Fibroblast of pulmonary artery (primary cell): ENCODE measurements around the gene PTPN11.

Experiments used
- DNase-seq: peaks from one replicate; pipeline ENCODE4 v3.0.0-alpha.2; 2010; ENCODE audit warnings: low read depth
- H3K4me3 ChIP-seq: replicated peaks from 2 replicates; pipeline ENCODE4 v1.5.1; 2011; ENCODE audit warnings: low read depth, mild to moderate bottlenecking, control low read depth, low read length, moderate library complexity
- TF ChIP-seq, protein P1 (sequence below): IDR thresholded peaks from 2 replicates; pipeline ENCODE4 v1.5.1; 2011; ENCODE audit warnings: mild to moderate bottlenecking, control low read depth, low read length, inconsistent platforms; ENCODE audit errors: missing control alignments

PTPN11 gene

DNA sequence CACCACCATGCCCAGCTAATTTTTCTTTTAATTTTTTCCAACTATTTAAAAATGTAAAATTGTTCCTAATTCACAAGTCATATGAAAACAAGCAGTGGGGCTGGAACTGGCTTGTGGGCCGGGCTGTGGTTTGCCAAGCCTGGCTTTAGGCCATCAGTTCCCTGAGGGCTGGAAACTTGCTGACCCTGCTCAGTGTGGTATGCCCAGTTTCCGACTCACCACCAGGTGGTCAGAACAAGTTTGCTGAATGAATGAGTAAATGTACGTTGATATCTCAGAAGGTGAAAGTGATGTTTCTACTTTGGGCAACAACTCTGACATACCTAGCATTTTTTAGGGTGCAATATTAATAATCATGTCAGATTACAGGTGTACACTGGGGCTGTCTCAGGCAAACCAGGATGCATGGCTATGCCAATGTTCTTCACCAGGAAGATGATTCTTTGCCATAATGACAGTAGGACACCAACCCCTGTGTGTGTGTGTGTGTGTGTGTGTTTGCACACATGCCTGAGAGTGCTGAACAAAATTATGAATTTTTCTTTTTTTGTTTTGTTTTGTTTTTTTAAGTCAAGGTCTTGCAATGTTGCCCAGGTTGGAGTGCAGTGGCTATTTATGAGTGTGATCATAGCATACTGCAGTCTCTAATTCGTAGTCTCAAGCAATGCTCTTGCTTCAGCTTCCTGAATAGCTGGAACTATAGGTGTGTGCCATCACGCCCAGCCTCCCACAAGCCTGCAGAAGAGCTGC is 106.1 kb downstream of the PTPN11 start:
- H3K4me3 ChIP-seq: no peak overlapping the region
- TF ChIP-seq, protein P1, sequence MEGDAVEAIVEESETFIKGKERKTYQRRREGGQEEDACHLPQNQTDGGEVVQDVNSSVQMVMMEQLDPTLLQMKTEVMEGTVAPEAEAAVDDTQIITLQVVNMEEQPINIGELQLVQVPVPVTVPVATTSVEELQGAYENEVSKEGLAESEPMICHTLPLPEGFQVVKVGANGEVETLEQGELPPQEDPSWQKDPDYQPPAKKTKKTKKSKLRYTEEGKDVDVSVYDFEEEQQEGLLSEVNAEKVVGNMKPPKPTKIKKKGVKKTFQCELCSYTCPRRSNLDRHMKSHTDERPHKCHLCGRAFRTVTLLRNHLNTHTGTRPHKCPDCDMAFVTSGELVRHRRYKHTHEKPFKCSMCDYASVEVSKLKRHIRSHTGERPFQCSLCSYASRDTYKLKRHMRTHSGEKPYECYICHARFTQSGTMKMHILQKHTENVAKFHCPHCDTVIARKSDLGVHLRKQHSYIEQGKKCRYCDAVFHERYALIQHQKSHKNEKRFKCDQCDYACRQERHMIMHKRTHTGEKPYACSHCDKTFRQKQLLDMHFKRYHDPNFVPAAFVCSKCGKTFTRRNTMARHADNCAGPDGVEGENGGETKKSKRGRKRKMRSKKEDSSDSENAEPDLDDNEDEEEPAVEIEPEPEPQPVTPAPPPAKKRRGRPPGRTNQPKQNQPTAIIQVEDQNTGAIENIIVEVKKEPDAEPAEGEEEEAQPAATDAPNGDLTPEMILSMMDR: no peak
- peak; percentile 21 for DNase-seq

DNA sequence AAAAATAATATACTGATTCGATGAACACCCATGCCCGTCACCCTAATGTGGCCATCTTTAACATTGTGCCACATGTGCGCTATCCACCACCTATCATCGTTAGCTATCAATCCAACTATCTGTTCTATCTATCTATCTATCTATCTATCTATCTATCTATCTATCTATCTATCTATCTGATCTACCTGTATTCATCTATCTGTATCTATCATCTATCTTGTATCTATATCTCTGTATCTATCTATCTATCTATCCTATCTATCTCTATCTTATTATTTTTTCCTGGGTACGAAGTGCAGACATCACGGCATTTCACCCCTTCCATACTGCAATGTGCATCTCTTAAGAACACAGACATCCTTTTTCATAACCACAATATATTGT is 106.7 kb downstream of the PTPN11 start:
- TF ChIP-seq, protein P1: no peak
- no peak for DNase-seq
- H3K4me3 ChIP-seq: no peak overlapping the region

DNA sequence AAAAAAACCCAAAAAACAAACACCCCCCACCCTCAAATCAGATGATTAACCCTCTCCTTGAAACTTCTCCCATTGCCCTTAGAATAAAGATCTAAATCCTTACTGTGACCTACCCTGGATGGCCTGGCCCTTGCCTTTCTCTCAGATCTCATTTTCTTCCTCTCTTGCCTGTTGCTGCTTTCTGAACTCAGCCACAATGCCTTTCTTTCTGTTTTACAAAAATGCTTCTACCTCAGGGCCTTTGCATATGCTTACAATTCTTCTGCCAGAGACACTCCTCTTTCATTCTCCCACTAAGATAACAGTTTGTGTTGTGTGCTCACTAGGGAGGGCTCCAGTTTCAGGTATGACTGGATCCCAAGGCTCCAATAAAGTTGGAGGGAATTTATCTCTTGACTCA is 108.3 kb downstream of the PTPN11 start:
- TF ChIP-seq, protein P1: no peak
- DNase-seq: no peak
- no peak overlapping the region for H3K4me3 ChIP-seq

DNA sequence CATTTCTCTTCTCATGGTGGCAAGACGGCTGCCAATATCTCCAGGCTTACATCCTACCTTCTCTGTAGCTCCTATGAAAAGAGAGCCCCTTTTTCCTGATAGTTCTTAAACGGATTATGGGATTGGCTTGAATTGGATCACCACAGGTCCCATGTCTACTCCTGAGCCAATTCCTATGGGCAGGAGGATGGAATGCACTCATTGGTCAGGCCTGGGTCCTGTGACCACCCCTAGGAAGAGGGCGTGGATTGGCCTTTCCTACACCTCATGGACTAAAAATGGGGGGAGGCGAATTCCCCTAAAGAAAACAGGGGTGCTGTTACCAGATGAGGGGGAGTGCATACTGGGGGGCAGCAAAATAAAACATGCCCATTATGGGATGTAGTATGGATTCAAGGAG is 108.8 kb downstream of the PTPN11 start:
- TF ChIP-seq, protein P1: no peak
- no peak overlapping the region for H3K4me3 ChIP-seq
- DNase-seq: no peak

DNA sequence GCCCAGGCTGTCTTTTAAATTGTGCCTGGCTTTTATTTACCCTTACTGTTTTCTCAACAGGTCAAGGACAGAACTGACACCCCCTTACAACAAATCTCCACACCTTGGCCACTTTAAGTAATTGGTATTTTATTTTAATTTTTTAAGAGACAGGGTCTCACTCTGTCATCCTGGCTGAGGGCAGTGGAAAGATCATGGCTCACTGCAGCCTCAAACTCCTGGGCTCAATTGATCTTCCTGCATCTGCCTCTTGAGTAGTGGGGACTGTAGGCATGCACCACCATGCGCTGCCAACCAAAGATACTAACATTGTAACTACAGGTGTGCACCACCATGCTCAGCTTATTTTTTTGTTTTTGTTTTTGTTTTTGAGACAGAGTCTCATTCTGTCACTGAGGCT is 109.8 kb downstream of the PTPN11 start:
- no peak for DNase-seq
- H3K4me3 ChIP-seq: no peak overlapping the region
- TF ChIP-seq, protein P1: no peak

DNA sequence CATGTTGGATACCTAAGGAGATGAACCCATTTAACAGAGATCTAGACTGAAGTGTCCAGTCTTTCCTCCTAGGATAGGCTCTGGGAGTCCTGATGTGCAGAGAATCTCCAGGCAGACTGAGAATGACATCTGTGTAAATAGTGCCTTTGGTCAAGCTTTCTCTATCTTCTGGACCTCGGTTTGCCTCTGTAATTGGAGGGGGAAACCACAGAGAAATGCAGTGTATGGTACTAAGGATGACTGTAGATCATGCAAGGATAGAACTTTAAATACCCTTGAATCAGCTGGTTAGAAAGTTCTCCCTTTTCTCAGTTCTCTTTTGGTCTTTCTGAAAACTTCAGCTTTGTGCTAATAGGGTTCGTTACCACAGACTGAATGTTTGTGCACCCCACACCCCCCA is 112.2 kb downstream of the PTPN11 start:
- no peak overlapping the region for H3K4me3 ChIP-seq
- TF ChIP-seq, protein P1: no peak
- DNase-seq: no peak

DNA sequence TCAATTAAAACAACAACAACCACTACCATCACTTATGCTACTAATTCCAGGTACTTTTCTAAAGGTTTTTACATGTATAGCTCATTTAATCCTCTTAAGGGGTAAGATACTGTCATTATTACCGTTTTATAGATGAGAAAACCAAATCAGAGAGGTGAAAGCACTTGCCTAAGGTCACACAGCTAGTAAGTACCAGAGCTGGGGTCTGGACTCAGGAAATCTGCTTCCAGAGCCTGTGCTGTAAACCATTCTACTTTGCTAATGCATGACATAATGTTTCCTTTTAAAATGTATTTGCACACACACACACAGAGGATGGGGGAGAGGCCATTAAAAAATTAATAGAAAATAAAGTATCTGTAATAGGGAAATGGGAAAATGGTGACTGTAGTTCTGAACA is 113.4 kb downstream of the PTPN11 start:
- DNase-seq: no peak
- H3K4me3 ChIP-seq: no peak overlapping the region
- TF ChIP-seq, protein P1: no peak
